IPS DF 19.7 (cell line): ENCODE measurements around the gene TMEM121B.

Source experiments
- DNase-seq: peaks from one replicate; pipeline ENCODE4 v3.0.0-alpha.2; 2013; ENCODE audit warnings: low read depth, low spot score

The TMEM121B gene

DNA sequence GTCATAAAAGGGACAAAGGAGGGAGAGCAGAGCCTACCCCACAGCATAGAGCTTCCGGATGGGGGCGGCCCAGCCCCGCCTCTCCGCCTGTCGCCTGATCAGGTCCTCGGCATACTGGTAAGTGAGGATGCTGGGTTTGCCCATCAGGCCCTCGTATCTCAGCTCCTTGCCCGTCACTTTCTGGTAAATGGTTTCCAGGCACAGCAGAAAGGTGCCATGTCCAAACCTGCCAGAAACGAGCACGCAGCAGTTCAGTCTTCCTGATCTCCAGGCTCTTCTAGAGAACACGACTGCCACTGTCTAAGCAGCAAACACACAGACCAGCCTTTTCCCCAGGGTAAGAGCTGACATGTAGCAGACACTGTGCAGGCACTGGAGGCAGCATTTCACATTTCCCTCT, 17.4 kb upstream of the TMEM121B start:
- no peak for DNase-seq

DNA sequence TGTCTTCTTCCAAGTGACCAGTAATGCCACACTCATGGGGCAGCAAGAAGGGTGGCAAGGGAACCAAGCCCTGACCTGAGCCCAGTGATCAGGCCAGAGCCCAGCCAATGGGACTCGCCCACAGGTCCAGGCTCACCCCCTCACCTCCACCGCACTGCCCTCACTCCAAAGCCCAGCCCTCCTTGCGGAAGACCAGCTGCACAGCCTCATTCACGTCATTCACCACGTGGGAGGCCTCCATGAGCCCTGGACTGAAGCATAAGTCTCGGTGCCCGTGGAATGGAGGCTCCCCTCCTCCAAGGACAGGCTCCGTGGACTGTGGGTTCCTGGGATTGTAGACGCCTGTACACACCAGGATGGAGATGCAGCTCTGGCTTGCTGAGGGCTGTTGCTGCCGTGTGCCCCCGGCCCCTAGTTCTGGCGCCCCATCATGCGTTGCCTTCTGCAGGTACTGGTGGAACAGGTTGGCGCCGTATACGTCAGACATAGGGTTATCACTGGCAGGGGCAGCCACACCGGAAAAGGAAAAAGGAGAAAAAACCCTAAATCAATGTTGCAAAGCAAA, 16.8 kb upstream of the TMEM121B start:
- DNase-seq = no peak

DNA sequence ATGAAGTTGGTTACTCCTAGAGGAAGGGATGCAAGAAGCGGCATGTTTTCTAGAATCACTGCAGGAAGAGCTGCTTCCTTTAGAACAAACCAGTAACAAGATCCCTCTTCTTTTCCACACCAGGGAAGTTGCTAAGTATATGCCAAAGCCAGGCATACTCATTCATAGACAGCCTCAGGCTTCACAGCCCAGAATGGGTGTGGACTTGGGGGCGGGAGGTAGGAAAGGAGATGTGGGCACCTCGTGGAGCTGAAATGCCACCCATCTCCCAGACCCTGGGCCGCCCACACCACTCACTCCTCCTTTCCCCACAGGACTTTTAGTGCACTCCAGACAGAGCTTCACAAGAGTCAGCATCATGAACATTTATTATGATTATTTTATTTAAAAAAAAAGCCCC, 16.0 kb upstream of the TMEM121B start:
- no peak for DNase-seq

DNA sequence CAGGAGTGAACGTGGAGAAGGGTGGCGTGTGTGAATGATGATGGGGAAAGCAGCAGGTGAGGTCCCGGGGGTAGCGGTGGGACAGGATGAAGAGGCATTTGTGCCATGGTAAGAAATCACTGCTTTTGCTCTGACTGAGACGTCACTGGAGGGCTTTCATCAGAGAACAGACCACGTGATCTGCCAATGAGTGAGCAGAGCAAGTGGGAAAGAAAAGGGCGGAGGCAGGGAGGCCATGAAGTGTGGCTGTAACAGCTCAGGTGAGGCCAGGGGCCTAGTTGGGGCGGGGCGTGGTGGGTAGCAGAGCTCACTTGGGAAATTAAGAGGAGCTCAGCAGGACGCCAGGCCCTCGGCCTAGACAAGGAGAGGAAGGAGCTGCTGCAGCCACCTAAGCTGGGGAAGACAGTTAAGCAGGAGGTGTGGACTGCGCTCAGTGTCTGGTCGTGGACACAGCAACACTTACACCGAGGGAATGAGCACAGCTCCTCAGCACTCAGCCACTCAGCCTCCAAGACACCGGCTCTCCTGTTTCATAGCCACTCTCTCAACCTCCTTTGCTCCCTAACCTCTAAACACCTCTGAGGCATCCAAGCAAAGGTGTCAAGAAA, 14.1 kb upstream of the TMEM121B start:
- no peak for DNase-seq

DNA sequence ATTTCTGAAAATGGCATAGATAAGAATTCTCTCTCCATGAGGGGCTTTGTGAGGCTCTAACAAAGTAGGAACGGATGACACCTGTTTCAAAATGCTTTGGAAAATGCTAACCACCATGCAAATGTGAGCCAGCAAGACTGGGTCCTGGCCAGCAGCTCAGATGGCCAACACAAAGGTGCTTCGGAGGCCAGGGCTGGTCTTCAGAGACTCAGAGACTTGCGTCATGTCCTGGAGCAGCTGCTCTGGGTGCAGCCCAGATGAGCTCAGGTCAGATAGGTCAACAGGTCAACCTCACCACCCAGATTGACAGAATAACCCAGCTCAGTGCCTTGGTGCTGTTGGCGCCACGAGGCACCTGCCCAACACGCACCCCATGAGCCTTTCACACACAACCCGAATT, 12.0 kb upstream of the TMEM121B start:
- no peak for DNase-seq

DNA sequence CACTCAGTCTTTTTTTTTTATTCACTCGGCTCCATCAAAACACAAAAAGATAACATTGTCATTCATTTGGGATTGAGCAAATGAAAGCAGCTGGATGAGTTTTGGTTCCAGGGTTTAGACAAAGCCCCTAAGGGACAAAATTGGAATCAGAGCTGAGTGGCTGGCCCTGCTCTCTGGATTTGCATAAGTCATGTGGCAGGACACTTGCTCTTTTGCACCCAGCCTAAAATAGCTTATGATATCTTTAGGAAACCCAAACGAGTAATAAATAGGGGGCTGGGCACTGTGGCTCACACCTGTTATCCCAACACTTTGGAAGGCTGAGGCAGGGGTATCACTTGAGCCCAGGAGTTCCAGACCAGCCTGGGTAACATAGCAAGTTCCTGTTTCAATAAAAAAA, 11.0 kb upstream of the TMEM121B start:
- no peak for DNase-seq

DNA sequence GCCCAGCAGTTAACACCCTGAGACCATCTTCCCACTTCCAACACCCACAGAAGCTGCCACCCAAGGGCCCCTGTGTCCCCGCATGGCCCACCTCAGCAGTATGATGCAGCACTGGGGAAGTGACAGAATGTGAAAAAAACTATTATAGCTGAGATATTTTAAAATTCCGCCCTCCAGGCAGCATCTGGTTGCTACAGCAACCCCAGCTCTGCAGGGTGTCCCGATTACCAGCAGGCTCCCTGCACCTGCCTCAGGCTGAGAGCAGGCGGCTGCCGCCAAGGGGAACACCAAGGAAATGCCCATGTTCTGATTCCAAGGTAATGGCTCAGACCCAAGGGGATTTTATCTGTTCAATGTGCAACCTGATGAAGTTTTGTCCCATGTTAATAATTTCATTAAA, 10.5 kb upstream of the TMEM121B start:
- no peak for DNase-seq

DNA sequence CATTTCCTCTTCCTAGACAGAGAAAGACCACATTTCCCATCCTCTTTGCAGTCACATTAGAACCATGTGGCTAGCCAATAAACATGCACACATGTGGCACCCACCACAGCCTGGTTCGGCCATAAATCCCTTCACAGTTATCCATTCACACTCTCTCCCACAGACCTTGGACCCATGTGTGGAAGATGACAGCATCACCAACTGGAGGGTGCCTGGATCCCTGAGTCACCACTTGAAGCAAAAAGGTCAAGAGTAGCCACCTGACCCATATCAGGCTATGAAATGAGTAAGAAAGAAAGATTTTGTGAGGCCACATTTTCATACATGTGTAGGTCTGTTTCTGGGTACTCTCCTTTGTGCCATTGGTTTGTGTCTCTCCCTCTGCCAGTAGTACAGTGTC, 9.0 kb upstream of the TMEM121B start:
- DNase-seq = no peak

DNA sequence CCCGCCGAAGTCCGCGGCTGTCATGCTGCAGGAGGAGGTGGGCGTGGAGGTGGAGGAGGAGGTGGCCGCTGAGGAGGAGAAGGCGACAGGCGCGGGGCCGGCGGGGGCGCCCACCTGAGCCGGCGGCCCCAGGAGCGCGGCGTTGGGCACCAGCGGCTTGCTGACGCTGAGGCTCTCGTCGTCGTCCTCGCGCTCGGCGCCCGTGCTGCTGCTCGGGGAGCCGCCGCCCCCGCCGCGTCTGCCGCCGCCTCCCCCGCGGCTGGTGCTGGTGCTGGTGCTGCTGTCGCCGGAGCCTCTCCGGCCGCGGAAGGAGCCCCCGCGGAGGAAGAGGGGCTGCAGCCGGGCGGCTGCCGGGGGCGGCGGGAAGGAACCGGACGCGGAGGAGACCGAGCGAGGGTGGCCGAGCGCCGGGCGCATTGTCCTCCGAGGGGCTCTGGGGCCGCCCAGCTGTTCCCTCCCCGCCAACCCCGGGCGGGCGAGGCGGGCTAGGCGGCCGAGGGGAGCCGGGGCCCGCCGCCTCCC, 388 bp downstream of the TMEM121B start:
- no peak for DNase-seq

DNA sequence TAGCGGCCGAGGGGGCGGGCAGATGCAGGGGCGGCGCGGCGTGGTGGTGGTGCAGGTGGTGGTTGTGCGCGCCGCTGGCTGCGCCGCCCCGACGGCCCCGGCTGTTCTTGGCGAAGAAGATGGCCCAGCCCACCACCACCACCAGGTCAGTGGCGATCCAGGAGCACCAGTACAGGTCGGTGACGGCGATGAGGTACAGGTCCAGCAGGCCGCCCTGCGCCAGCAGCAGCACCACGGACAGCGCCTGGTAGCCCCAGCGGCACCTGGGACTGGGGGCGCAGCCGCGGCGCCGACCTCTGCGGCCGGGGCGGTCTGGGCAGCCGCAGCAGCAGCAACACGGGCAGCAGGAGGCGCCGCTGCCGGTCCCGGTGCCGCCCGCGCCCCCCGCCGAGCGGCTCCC, 879 bp downstream of the TMEM121B start:
- DNase-seq = peak; percentile 56

DNA sequence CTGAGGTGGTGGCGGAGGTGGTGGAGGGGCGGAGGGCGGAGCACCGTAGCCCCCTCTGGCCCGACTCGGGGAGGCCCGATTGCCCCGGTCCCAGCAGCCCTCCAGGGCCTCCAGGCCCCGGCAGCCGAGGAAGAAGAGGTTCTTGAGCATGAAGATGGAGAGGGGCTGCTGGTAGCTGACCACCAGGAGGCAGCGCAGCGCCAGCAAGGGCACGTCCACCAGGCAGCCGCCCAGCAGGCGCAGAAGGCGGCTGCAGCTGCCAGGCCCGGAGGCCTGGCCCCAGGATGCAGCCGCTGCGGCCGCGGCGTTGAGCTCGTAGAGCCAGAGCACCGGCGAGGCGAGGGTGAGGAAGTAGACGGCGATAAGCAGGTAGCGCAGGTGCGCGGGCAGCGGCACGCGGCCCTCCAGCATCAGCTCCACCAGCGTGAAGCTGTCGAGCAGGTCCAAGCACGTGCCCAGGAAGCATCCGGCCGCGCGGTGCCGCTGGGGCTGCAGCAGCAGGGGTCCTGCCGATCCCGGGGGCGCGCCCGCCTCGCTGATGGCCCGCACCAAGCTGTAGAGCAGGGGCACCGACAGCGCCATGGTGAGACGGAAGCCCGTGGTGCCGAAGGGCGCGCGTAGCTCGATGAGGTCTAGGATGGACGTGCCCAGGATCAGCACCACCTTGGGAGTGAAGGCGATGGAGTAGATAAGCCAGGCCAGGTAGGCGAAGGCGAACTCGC, 1.5 kb downstream of the TMEM121B start:
- DNase-seq = peak; percentile 28

DNA sequence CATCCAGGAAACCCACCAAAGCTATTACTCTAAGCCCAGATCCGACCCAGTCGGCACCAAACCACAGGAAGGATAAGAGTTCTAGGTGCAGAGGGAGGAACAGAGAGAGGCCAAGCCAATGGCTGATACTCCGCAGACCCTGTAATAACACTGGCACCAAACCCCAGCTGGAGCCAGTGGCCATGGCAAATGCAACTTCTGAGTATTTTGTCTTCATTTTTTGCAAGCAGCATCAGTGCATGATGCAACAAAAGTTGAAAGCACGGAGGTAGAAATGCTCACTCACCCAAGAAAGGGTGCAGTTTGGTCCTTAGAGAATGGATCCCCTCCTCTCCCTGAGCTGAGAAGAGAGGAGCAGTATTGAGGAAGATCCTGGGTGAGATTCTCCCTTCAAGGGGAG, 2.8 kb downstream of the TMEM121B start:
- no peak for DNase-seq

DNA sequence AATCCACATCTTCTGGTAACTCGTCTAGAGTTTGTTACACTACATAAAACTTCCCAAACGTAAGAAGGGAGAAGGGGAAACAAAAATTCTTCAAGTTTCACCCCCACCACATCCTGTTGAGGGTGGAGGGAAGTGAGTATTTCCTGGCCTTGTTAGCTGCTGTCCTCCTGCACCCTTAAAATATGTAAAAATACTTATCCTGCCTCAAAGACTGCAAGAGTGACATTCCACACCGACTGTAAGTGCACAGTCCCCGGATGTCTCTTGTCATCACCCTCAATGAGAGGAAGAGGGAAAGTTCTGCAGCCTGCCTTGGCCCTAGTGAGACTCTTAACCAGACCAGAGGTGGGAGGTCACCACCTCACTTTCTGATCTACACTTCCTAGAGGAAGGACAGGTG, 3.3 kb downstream of the TMEM121B start:
- DNase-seq = no peak

DNA sequence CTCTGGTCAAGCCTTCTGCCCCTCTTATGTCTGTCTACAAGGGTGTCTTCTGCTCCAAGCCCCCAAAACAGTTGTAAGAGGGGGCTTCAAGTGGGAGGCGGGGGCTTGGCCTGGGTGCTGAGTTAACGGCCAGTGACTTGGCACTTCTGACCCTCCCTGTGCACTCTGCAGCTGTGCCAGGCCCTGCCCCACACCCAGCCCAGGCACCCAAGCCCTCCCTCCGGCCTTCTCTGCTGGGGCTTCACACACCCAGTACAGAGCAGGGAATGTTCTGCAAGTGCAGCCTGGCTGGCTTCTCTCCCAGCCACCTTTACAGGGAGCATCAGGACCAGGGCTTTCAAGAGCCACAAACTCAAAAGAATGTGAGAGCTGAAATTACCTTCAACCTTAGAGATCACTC, 3.8 kb downstream of the TMEM121B start:
- no peak for DNase-seq

DNA sequence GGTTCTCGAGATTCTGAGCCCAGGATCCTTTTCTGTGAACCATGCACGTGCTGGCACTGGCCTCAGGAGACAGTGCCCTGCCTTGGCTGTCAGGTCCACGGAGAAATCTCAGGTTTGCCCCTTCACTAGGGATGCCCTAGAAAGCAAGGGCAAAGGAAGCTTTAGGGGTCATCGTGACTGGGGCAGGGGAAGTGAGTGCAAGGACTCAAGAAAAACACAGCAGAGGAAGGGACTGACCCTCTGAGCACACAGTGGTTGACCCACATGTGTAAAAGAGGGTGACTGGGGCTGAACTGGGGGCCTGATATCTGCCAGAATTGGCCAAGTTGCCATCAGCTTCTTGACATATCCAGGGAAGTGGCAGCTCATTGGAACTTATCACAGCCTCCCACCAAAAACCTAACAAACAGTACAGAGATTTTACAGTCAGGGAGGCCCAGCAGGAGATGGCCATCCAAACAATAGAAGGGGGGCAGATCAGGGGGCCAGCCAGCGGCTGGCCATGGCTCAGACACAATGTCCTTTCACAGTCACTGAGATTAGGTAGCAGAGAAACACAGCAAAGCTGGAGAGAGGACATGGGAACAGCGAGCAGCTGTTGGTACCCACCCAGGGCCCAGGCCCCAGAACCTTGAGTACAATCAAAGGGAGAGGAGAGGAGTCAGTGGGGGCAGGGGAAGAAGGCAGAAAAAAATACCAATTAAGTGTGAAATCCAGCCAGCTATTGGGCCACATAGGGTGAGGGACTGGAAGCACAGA, 4.4 kb downstream of the TMEM121B start:
- DNase-seq = no peak

DNA sequence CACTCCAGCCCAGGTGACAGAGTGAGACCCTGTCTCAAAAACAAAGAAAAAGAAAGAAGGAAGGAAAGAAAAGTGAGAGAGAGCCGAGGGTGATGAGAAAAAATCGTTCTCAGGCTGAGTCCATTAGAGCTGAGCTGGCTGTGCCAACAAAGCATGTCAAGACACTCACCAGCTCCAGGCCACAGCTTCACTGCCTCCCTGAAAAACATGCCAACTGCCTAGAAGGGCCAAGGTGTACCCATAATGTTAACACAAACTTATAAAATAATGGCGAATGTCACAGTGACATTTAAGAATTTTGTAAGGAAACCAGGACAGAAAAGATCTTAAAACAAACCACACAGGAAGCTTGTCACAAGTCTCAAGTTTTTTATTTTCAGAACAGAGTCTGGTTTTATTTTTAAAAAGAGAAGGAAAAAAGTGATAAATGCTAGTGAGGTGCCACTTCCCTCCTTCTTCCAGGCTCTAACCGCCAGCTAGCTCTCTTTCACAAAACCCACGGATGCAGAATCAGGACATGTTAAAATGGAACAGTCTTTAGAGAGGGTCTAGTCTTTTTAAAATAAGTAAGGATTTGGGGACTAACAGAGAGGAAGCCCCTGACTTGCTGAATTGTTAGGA, 5.1 kb downstream of the TMEM121B start:
- no peak for DNase-seq

DNA sequence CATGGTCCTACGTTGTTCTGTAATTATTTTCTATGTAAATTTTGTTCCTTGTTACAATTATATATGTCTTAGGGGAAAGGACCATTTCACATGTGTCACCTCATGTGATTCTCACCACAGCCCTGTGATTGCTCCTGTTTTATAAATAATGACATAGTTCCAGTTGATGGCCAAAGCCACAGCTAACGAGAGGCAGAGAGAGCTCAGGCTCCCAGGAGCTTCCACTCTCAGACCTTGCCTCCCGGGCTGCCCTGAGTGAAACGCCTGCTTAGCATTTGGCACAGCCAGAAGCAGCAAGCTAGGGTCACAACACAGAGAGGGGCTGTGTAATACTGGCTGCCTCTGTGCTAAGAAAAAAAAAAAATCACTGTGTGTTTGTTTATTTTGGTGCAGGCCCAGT, 5.9 kb downstream of the TMEM121B start:
- DNase-seq = no peak

DNA sequence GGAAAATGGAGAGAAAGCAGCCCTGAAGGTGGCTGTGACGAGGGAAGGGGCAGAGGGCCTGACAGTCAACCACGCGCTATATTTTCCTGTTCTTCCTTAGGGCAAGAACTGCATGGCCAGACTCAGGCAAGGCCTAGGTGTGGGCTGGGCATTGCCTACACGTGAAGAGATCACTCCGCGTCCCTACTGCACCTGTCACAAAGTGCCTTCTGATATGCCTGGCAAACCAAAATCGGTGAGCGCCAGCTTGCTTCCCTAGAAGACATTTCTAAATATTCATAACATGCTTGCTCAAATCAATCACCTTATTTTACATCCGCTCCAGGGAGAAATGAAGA, 6.3 kb downstream of the TMEM121B start:
- DNase-seq = no peak

DNA sequence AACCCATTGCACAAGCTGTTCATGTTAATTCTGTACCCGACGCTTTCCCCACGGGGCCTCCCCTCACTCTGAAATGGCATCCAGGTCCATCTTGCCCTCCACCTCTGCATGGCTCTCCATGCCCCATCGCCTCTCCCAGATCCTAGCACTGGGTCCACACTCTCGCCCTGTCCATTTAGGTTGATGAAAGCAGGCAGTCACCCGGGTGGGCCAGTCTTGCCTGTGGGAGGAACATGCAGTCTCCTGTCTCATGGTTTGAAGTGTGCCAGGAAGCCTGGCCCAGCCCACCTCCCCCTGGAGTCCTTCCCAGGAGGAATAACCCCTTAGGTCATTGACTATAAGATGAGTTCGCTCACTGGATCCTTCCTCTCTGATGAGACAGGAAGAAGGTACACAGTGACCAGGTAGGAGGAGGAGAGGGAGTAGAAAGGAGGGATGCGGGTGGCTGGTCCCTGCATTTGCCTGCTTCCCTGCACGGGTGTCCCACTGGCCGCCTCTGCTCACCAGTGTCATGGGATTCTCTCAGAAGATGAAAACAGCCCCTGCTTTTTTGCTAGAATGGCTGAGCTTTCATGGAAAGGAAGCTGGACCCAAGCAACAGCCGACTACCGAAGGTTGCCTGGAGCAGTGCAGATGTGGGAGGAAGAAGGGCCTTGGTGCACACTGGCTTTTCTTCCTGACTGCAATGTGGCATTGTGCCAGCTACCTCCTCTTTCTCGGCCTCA, 6.8 kb downstream of the TMEM121B start:
- DNase-seq = no peak

DNA sequence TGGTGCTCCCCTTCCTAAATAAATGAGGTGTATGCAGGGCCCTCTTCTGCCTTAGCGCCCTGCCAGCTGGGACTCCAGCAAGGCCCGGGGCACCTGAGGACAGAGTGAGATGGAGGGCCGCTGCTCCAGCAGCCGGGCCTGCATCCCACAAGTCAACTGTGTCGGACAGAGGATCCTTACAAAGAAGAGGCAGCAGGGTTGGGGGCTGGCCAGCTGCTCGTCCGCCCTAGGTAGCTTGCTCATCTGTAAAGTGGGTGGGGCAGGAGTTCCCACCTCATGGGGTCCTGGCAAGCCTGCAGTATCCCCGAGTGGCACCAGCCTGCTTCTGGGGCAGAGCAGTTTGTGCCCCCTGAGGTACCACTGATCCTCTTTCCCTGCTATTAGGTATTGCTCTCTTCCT, 7.6 kb downstream of the TMEM121B start:
- DNase-seq = no peak

DNA sequence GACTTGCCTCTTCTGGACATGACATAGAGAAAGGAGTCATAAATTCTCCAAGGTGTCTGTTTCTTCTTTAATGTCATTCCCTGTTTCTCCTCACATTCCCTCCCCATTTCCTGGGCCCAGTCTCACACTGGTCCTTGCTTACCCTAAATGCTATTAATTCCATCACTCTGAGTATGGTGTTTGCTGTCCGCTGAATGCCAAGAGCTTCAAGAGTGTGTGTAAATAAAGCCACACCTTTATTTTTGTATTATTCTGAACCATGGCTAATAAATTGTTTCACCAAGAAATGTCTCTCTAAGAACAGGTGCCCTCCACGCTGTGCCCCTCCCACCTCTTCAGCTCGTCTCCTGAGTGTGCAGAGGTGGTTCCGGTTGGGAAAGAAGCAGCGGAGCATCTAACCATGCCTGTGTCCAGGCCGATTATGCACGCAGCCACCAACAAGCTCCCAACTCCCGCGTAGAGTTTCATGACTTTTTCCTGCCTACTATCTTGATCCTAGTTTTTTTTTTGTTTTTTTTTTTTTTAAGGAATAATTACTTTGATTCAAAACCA, 8.6 kb downstream of the TMEM121B start:
- DNase-seq = no peak
